Upper lobe of left lung (tissue), 6 donors: ENCODE measurements around the gene NME4. TPM values are rescaled to one million over a fixed set of nuclear protein-coding genes. Genes with fewer than 3 reads are reported as not detected.

Experiments
- ATAC-seq, 2 donors: fragments of 200-7000 bp; cut with Tn5 transposase; one replicate each; pipeline ENCODE4 v1.9.1; 2022; ENCODE audit warnings: mild to moderate bottlenecking in 2 of 2, moderate library complexity in 2 of 2; ENCODE audit not compliant: low FRiP score in 2 of 2
- DNase-seq, 2 donors: peaks; one replicate each; pipeline ENCODE4 v3.0.0-alpha.2; 2019 to 2020
- H3K27ac ChIP-seq, 4 donors: fragments of 200-600 bp; sonication (generic); one replicate each; pipeline ENCODE4 v1.5.1; 2016 to 2019
- H3K27me3 ChIP-seq, 4 donors: fragments of 200-600 bp; sonication (generic); one replicate each; pipeline ENCODE4 v1.5.1; 2017 to 2019
- H3K36me3 ChIP-seq, 4 donors: fragments of 200-600 bp; sonication (generic); one replicate each; pipeline ENCODE4 v1.5.1; 2016 to 2019
- H3K4me1 ChIP-seq, 4 donors: fragments of 200-600 bp; sonication (generic); one replicate each; pipeline ENCODE4 v1.5.1; 2018 to 2019
- H3K4me3 ChIP-seq, 4 donors: fragments of 200-600 bp; sonication (generic); one replicate each; pipeline ENCODE4 v1.5.1; 2017 to 2019; ENCODE audit warnings: mild to moderate bottlenecking in 2 of 4, moderate library complexity in 1 of 4
- H3K9me3 ChIP-seq, 4 donors: fragments of 200-600 bp; sonication (generic); one replicate each; pipeline ENCODE4 v1.5.1; 2018 to 2019
- CTCF ChIP-seq, 6 experiments: fragments of 450-650 bp in 4 of 6; fragments of 200-600 bp in 2 of 6; sonication (generic) in 2 of 6; IDR thresholded peaks; one replicate each; pipeline ENCODE4 v1.5.1; 2016 to 2019; ENCODE audit warnings: antibody characterized with exemption in 6 of 6
- EP300 ChIP-seq, 4 donors: sonication (generic); formaldehyde crosslinking; IDR thresholded peaks; one replicate each; pipeline ENCODE4 v1.5.1; 2017; ENCODE audit warnings: antibody characterized with exemption in 4 of 4, control low read depth in 2 of 4
- POLR2A ChIP-seq, 4 donors: fragments of 450-650 bp; IDR thresholded peaks; one replicate each; pipeline ENCODE4 v1.5.1; 2016 to 2017; ENCODE audit warnings: antibody characterized with exemption in 4 of 4, mild to moderate bottlenecking in 2 of 4
- POLR2AphosphoS5 ChIP-seq, 2 donors: sonication (generic); formaldehyde crosslinking; IDR thresholded peaks; one replicate each; pipeline ENCODE4 v1.5.1; 2017; ENCODE audit warnings: antibody characterized with exemption in 2 of 2
- WGBS, 2 donors: methylation state at CpG; one replicate each; pipeline ENCODE4 v1.1.5; 2017 to 2018; 5-methylcytosine and 5-hydroxymethylcytosine counted together
- total RNA-seq, 6 donors: library from RNA; depleted of rRNA in 4 of 6; stranded (reverse); fragments of >200 nt in 4 of 6; gene quantifications; one replicate each; pipeline versions ENCODE4 v1.1.0 to v1.2.1, GENCODE V29; 2016 to 2021
- donor health status: DM: no; HTN: no; CAD: no; lungs with moderate emphysema.
- donor health status: DM: no; HTN: yes; CAD: no; lungs with severe emphysema.

The NME4 gene
- total RNA-seq, 6 donors from 2014 or later = 22.1 to 57.6 (median 41.8) TPM

- Histone ChIP-seq H3K4me3 (no peak overlapping the region), H3K9me3 (no peaks in the 10 kb centered on the region), H3K36me3 (peaks cover 0 to 69% (median 52%) of the 10 kb centered on the region in 4 donors), H3K27me3 (no peaks in the 10 kb centered on the region), H3K27ac (no peak overlapping the region), H3K4me1 (peaks cover 11 to 25% (median 21%) of the 10 kb centered on the region in 4 donors)
- DNase-seq = peak in 1 of 2 donors; percentile 73
- no peak for ATAC-seq
- TF ChIP-seq POLR2AphosphoS5 (IDR thresholded peaks at IDR 0.05) (no peak), POLR2A (IDR thresholded peaks at IDR 0.05) (no peak), CTCF (IDR thresholded peaks at IDR 0.05) (no peak), EP300 (IDR thresholded peaks at IDR 0.05) (no peak)
- WGBS, 2 donors = 92 to 95% methylated on average over 30 to 32 of the region's 44 CpGs
Measured at GRCh38 chr16:373848-374615, 23.0 kb upstream of the NME4 start.

GRCh38 chr16:374616-374926 lies 22.4 kb upstream of the NME4 start:
- no peak for TF ChIP-seq POLR2AphosphoS5 (IDR thresholded peaks at IDR 0.05)
- TF ChIP-seq EP300 (IDR thresholded peaks at IDR 0.05) = no peak
- no peak for TF ChIP-seq CTCF (IDR thresholded peaks at IDR 0.05)
- TF ChIP-seq POLR2A (IDR thresholded peaks at IDR 0.05) = no peak
- peaks cover 0 to 67% (median 52%) of the 10 kb centered on the region in 4 donors for H3K36me3 ChIP-seq
- WGBS, 2 donors = 100% methylated on average over 6 of the region's 9 CpGs; no CpG with 5 or more reads in 1 of the 2 donors
- no peaks in the 10 kb centered on the region for H3K9me3 ChIP-seq
- H3K27ac ChIP-seq = no peak overlapping the region
- H3K4me3 ChIP-seq = no peak overlapping the region
- ATAC-seq (no peak), DNase-seq (peak in 1 of 2 donors; percentile 74)
- peaks cover 13 to 25% (median 21%) of the 10 kb centered on the region in 4 donors for H3K4me1 ChIP-seq
- H3K27me3 ChIP-seq = no peaks in the 10 kb centered on the region

- 94 to 95% methylated on average over 17 to 23 of the region's 23 CpGs for WGBS, 2 donors
- H3K36me3 ChIP-seq = peaks cover 0 to 67% (median 52%) of the 10 kb centered on the region in 4 donors
- H3K27me3 ChIP-seq = no peaks in the 10 kb centered on the region
- H3K27ac ChIP-seq = no peak overlapping the region
- no peaks in the 10 kb centered on the region for H3K9me3 ChIP-seq
- ATAC-seq (no peak), DNase-seq (peak in 1 of 2 donors; percentile 70)
- peaks cover 15 to 26% (median 22%) of the 10 kb centered on the region in 4 donors for H3K4me1 ChIP-seq
- no peak for TF ChIP-seq POLR2A (IDR thresholded peaks at IDR 0.05)
- TF ChIP-seq EP300 (IDR thresholded peaks at IDR 0.05) = no peak
- TF ChIP-seq CTCF (IDR thresholded peaks at IDR 0.05) = no peak
- TF ChIP-seq POLR2AphosphoS5 (IDR thresholded peaks at IDR 0.05) = no peak
- H3K4me3 ChIP-seq = no peak overlapping the region
Measured at GRCh38 chr16:375212-375611, 21.8 kb upstream of the NME4 start.

GRCh38 chr16:375927-376816 lies 20.8 kb upstream of the NME4 start:
- Histone ChIP-seq H3K36me3 (peaks cover 0 to 67% (median 52%) of the 10 kb centered on the region in 4 donors), H3K4me3 (no peak overlapping the region), H3K27me3 (no peaks in the 10 kb centered on the region), H3K27ac (no peak overlapping the region), H3K4me1 (peaks cover 17 to 28% (median 24%) of the 10 kb centered on the region in 4 donors), H3K9me3 (no peaks in the 10 kb centered on the region)
- no peak for TF ChIP-seq EP300 (IDR thresholded peaks at IDR 0.05)
- no peak for TF ChIP-seq POLR2AphosphoS5 (IDR thresholded peaks at IDR 0.05)
- no peak for TF ChIP-seq POLR2A (IDR thresholded peaks at IDR 0.05)
- TF ChIP-seq CTCF (IDR thresholded peaks at IDR 0.05) = no peak
- no peak for ATAC-seq
- WGBS, 2 donors = 95 to 100% methylated on average over 2 to 29 of the region's 44 CpGs
- DNase-seq = peak in 1 of 2 donors; percentile 82
